Activated CD4-positive, alpha-beta T cell treated with anti-CD3 and anti-CD28 coated beads for 48 hours (primary cell): ENCODE measurements around the gene ZC3H14.
"Not testable (repeated sequence)": the region's sequence is repeated elsewhere in the genome, so short reads cannot be mapped to it uniquely, and the experiment has no call there.

ENCODE experiments used
- DNase-seq: peaks from one replicate; pipeline ENCODE4 v3.0.0-alpha.2; 2020

Gene ZC3H14, protein sequence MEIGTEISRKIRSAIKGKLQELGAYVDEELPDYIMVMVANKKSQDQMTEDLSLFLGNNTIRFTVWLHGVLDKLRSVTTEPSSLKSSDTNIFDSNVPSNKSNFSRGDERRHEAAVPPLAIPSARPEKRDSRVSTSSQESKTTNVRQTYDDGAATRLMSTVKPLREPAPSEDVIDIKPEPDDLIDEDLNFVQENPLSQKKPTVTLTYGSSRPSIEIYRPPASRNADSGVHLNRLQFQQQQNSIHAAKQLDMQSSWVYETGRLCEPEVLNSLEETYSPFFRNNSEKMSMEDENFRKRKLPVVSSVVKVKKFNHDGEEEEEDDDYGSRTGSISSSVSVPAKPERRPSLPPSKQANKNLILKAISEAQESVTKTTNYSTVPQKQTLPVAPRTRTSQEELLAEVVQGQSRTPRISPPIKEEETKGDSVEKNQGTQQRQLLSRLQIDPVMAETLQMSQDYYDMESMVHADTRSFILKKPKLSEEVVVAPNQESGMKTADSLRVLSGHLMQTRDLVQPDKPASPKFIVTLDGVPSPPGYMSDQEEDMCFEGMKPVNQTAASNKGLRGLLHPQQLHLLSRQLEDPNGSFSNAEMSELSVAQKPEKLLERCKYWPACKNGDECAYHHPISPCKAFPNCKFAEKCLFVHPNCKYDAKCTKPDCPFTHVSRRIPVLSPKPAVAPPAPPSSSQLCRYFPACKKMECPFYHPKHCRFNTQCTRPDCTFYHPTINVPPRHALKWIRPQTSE

DNA sequence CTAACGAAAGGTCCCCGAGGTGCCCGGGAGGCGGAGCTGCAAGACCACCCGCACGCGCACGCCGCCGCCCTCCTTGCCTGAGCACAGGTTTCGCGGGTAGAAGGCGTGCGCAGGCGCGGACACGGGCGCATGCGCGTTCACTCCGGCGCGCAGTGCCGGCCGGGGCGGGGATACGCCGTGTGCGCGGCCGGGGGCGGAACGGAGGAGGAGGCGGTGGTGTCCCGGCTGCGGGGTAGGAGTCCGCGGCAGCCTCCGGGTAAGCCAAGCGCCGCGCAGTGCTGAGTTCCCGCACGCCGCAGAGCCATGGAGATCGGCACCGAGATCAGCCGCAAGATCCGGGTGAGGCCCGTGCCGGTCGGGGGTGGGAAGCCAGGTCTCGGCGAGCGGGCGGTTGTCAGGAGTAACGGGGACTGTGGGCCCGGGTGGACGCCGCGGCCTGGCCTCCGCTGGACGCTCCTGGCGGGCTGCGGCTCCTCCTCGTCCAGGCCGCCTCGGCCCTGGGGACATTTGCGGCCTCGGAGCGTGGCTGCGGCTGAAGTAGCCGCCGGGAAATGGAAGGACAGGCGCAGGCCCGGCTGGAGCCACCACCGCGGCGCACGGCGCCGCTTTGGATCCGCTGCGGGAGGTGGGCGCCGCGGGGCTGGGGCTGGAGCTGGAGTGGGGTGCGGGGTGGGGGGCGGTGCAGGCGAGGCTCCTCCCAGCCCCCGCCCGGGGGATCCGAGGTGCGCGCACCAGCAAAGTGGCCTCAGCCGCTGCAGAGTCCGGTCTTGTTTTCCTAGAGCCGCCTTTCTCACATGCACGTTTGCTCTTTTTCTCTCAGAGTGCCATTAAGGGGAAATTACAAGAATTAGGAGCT lies at the start of gene ZC3H14:
TSS of gene ZC3H14 (plus strand) at position 207 of the 856 bp plus-strand sequence. CDS start at position 304, 97 bp downstream.
- peak; percentile 88 for DNase-seq

DNA sequence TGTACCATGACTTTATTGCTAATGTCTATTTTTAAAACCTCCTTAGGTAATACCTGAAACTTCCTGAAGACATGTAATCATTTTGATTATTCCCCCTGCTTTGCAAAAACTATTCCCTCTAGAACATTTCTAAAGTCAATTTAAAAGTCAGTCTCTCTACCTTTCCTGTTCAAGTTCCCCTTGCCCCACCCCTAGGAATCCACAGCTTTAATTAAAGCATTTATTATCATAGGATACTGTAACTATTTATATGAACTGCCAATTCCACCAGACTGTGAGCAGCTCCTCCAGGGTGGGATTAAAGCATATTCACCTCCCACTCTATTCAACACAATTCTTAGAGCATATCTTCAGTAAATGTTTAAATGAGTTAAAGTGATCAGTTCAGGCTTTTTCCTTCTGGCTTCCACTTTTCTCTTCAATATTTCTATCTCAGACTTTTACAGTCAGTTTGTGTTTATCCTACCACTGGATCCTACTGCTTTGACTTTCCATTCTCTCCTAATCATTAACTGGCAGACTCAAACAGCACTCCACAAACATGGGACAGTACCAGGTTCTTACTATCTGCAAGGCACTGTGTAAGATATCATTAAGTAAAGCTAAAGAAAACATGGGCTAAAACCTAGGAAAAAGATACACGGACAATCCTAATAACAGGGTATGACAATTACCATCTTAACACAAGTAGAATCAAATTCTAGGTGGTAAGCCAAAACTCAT lies 47.2 kb upstream of the ZC3H14 start:
- DNase-seq: no peak

DNA sequence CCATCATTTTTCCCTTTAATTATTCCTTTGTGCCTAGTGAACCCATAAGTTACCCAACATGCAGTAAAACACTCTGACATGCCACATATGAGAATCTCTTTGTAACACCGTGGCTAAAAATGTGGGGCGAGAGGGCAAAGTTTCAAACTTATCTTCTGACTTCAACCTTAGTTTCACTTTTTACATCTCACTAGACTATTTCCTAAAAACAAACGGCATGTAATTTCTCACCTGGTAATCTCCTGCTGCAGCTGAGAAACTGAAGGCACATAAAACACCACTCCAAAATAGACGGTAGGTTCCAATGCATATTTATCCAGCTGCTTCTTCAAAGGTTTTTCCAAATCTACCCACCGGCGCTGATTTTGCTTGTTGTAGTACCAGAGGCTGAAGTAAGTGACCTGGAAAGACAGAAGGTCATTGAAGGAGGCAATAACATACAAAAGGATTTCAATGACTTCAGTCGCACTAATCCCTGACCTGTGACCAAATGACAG lies 45.9 kb upstream of the ZC3H14 start:
- DNase-seq: no peak

DNA sequence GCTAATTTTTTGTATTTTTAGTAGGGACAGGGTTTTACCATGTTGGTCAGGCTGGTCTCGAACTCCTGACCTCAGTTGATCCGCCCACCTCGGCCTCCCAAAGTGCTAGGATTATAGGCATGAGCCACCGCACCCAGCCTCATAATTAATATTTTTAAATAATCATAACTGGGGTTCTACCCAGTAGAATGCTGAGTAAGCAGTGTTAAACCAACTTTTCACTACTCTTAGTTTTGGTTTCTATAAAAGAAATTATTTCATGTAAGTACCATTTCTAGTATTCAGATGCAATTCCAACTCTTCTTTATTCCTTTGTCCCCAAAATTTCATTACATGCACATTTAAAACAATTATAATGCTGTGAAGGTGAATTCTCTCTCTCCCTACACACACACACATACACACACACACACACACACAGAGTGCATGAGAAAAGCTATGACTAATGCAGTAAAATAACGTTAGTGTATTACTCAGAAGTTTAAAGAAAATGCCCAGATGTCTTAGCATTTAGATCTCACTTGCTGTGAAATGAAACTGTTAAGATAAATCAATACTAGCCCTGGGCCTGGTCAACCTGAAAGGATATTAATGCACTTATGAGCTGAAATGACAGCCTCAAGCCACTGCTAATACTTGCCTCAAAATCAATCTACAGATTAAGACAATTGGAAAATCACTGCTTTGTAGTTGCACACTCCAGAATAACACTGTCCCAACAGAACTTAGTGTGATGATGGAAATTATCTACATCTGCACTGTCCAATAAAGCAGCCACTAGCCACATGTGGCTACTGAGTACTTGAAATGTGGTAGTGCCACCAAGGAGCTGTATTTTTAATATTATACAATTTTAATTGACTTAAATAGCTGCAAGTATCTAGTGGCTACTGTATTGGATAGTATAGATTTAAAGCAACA lies 44.0 kb upstream of the ZC3H14 start:
- DNase-seq: no peak

DNA sequence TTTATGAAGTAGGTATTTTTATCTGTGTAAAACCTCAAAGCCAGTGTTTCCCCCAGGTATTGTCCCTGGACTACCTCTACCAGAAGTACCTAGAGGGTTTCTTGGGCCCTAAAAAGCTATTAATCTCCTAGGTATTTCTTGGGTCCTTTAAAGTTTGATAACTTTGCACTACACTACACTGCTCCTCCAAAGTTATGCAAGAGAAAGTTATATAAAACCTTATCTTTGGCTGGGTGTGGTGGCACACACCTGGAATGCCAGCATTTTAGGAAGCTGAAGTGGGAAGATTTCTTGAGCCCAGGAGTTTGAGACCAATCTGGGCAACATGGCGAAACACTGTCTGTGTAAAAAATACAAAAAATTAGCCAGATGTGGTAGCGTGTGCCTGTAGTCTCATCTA lies 42.9 kb upstream of the ZC3H14 start:
- no peak for DNase-seq

DNA sequence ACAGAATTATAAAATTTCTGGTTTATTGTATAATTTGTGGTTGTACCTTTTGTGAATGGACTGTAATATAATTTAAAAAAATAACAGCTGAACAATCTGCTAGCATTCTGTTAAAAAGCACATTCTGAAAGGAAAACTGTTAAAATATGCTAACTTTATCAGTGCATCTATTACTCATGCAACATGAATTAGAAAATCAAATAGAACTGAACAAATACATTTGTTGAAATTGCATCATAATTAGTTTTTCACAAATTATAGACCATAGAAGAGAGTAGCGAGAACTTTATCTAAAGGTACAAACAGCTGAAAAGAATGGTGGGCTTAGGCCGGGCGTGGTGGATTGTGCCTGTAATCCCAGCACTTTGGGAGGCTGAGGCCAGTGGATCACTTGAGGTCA lies 41.0 kb upstream of the ZC3H14 start:
- no peak for DNase-seq

DNA sequence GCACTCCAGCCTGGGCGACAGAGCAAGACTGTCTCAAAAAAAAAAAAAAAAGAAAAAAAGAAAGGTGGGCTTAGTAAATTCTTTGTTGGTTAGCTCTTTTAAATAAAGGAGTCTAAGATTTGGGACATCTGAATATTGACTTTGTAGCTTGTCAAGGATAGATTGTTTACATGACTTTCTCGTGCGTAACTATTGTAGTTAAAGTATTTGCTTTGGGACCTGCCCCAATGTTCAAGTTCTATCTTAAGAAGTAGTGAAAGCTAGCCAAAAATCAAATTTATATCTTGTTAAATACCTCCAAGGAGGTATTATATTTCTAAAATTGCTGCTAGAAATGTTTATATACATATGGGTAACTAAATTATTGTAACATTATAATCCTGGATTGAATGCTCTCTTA lies 40.4 kb upstream of the ZC3H14 start:
- DNase-seq: no peak

DNA sequence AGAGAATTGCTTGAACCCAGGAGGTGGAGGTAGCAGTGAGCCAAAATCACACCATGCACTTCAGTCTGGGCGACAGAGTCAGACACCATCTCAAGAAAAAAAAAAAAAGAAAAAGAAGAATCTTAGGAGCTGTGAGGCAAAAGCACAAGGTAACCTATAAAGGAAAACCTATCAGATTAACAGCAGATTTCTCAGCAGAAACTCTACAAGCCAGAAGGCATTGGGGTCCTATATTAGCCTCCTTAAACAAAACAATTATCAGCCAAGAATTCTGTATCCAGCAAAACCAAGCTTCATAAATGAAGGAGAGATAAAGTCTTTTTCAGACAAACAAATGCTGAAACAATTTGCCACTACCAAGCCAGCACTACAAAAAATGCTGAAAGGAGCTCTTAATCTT lies 32.9 kb upstream of the ZC3H14 start:
- DNase-seq: not testable (repeated sequence)

DNA sequence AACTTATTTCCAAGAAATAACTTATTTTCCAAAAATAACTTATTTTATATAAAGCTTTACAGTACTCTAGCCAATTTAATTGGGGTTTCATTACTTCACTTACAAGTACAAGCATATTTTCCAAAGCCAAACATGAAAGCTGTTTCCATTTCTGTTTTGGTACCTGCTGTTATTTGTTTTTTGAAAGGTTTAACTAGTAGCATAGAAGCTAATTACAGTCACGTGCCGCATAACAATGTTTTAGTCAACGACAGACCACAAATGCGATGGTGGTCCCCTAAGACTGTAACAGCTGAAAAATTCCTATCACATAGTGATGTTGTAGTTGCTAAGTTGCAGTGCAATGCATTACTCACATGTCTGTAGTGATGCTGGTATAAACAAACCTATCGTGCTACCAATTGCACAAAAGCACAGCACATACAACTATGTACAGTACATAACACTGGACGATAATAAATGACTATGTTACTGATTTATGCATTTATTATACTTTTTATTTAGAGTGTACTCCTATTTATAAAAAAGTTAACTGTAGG lies 29.7 kb upstream of the ZC3H14 start:
- DNase-seq: no peak

DNA sequence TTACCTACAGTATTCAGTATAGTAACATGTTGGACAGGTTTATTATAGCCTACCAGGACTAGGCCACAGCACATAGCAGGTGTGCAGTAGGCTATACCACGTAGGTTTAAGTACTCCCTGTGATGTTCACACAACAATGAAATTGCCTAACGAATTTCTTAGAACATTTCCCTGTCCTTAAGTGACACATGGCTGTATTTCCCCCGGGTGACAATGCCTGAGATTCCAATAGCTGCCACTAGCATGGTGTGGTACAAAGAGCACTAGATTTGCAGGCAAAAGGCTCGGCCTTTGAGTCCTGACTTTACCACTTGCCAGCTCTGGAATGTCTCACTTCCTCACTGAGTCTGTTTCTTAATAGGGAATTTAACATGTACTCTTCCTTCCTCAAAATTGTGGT lies 27.7 kb upstream of the ZC3H14 start:
- DNase-seq: no peak

DNA sequence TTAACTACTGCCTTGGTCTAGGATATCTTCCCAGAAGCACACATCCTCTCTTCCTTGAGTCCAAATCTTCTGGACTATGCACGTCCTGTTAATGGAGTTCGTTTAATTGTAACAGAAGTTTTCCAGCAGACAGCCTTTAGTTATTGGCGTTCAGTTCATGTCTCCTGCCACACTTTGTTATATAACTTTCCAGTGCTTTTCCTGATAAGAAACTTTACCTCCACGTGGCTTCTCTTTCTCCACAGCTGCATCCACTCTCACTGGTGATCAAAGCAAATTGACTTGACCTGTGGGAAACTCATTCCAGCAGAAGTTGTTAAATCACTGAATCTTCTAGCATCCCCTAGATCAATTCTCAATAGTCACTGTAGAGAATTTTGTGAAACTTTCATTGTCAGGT lies 27.0 kb upstream of the ZC3H14 start:
- no peak for DNase-seq

DNA sequence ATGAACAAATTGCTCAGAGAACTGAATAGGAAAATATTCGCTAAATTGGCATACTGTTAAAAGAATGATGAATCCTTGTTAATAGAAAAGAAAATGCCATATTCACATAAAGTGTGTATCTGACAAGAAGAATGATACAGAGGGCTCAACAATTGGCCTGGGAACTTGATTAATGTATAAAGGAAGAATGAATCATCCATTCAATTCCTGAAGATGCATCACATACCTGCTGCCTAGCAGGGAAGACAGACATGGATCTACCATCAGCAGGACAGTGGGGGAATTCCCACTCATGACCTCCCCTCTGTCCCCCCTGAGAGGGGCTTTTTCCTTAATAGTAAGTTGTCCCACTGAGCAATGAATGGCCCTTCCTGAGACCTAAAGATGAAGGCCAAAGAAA lies 21.5 kb upstream of the ZC3H14 start:
- no peak for DNase-seq

DNA sequence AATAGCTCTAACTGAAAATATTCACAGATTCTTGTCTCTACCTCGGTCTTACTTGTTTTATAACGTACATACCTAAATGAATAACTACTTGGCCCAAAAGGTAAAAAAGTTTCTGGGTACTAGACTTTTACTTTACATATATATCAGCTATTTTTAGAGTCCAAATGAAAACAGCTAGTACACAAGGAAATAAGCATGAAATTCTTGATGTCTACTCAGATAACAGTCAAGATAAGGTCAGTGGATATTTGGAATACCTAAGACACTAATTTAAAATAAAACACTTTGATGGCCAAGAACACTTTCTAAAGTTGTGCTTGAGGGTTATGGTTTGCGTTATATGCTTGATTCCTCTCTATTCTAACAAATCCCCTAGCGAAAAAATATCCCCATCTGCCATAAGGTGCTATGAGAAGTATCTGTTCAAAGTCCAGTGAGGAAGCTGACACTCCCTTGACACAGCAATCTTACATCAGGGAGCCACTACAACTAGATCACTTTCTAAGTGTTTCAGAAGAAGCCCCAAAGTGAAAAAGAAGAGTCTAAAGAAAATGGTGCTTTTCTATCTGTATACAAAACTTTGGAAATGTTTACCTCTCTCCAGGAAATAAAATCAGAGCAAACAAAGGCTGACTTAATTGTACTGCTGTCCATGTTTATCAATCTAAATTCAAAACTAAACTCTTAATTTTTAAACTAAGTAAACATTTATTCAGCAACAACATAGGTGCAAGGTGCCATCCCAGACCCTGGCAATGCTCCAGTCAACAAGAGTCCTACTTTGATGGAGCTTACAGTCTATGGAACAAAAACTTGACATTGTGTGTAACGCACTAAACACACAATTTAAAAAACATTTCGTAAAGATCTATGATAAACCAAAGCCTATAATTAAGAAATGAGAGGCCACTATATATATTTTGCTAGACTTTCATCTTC lies 19.7 kb upstream of the ZC3H14 start:
- DNase-seq: no peak

DNA sequence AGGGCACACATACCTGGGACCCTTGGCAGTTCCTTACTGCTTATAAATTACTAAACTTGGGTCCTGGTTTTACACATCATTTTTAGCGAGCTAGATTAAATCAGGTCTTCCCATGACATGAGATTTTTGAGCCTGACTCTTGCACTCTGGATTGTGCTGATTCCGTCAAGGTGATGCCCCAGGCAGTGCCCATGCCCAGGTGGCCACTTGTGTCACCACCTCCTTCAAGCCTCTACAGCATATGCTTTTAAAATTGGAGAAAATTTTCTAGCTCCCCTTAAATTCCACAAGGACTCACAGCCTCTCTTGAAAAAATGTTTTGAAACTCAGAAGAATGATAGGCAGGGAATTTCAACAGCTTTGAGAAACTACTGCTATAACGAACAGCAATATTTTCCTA lies 17.6 kb upstream of the ZC3H14 start:
- DNase-seq: no peak

DNA sequence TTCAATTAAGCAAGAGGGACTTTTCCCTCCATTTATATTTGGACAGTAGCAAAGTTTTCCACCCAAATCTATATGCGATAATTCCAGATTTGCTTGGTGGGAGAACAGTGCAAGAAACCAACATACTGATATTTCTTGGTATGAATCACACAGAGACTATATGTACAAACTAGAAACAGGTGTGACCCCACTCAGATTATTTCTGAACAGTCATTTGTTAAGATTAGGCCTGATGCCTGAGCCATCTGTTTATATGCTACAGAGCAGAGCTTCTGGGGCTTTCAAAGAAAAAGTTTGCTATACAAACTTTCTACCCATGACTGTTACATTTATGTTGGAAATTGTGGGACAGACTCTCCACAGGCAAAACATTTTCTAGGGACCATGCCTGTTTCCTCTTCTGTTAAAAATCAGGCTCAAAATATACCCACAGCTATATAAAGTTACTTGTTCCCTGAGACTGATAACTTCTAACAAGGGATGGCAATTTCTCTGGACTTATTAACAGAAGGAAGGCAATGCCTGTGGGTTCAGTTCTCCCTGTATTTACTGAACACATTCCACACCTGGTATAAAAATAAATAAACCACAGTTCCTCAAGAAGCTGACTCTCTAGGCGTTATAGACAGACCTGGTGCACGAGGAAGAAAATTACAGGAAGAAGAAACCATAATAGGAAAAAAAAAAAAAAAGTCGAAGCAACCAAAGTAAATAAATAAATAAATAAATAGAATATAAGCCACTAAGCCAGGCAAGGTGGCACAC lies 16.0 kb upstream of the ZC3H14 start:
- no peak for DNase-seq

DNA sequence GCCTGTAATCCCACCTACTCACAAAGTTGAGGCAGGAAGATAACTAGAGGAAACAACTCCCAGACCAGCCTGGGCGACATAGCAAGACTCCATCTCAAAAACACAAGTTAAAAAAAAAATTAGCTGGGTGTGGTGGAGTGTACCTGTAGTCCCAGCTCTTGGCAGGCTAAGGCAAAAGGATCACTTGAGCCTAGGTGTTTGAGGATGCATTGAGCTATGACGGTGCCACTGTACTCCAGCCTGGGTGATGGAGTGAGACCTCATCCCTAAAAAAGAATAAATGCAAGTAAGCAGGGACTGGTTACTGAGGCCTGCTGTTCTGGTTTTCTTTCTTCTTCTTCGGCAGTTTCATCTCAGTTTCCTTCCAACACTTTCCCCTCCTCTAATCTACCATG lies 15.5 kb upstream of the ZC3H14 start:
- DNase-seq: no peak

DNA sequence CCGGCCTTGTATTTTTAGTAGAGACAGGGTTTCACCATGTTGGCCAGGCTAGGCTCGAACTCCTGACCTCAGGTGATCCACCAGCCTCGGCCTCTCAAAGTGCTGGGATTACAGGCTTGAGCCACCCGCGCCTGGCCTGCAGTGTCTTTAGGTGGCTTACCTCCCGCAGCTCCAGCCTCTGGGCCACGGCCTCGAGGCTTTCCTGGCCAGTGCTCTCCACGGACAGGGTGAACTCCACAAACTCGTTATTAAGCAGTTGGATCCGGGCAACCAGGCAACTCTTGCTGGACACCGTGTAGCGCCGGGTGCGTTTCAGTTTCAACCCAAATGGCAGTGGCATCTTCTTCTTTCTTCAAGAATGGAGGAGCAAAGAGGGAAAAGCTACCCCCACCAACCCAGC lies 12.8 kb upstream of the ZC3H14 start:
- DNase-seq: no peak

DNA sequence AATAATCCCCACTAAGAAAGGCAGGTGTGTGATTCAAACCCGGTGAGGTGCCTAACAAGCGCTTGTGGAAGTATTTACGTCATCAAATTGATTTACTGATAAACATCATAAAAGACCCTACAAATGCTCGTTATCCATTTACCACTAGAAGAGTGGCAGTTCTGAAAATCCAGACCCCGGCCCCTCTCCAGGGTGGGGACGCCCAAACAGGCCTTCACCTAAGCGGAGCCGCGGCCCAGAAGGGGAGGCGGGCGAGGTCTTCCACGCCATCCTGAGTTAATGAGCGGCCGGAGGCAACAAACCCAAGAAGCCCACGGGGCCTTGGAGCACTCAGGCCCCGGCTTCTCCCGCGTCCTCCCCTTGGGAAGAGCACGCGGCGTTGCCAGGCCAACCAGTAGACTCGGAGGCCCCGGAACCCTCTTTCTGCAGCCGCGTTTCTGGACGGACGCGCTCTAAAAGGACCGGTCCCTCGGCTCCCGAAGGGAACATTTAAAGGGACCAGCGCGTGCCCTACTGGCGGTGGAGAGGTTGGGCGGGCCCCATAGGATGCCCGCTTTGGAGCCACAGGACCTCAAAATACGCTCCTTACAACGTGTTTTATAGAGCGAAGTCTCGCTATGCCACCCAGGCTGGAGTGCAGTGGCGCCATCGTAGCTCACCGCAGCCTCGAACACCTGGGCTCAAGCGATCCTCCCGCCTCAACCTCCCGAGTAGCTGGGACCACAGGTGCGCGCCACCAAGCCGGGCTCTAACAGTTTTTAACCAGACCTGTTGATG lies 11.6 kb upstream of the ZC3H14 start:
- peak; percentile 78 for DNase-seq
